DMS 273 (cell line): ENCODE measurements around the gene RIPPLY1.
"Not testable (repeated sequence)": the region's sequence is repeated elsewhere in the genome, so short reads cannot be mapped to it uniquely, and the experiment has no call there.

Source experiments
- DNase-seq: peaks from one replicate; lab custom pipeline; 2025; ENCODE audit not compliant: unreplicated experiment; lab: John Stamatoyannopoulos, UW

The RIPPLY1 gene

GRCh38 chrX:106912864-106913263, 9.7 kb upstream of the RIPPLY1 start:
- no peak for DNase-seq

- no peak for DNase-seq
These were observed 3.2 kb upstream of the RIPPLY1 start for GRCh38 chrX:106906361-106906760.

- DNase-seq: no peak
These were observed 2.0 kb upstream of the RIPPLY1 start for GRCh38 chrX:106905064-106905708.

- peak; percentile 30 for DNase-seq
These were observed 851 bp upstream of the RIPPLY1 start for GRCh38 chrX:106903856-106904528.

- DNase-seq: no peak
These were observed 457 bp downstream of the RIPPLY1 start for GRCh38 chrX:106902684-106903083.

GRCh38 chrX:106901781-106902219, 1.3 kb downstream of the RIPPLY1 start:
- no peak for DNase-seq

- no peak for DNase-seq
These were observed 1.8 kb downstream of the RIPPLY1 start for GRCh38 chrX:106901341-106901740.

GRCh38 chrX:106899841-106900240, 3.3 kb downstream of the RIPPLY1 start:
- DNase-seq: no peak

GRCh38 chrX:106899276-106899675, 3.9 kb downstream of the RIPPLY1 start:
- DNase-seq: no peak

- peak; percentile 76 for DNase-seq
These were observed 4.7 kb downstream of the RIPPLY1 start for GRCh38 chrX:106898462-106898861.

GRCh38 chrX:106897259-106897658, 5.9 kb downstream of the RIPPLY1 start:
- no peak for DNase-seq

GRCh38 chrX:106894978-106895452, 8.1 kb downstream of the RIPPLY1 start:
- DNase-seq: peak; percentile 13

GRCh38 chrX:106894392-106894909, 8.7 kb downstream of the RIPPLY1 start:
- DNase-seq: peak; percentile 85

GRCh38 chrX:106891762-106892460, 11.2 kb downstream of the RIPPLY1 start:
- no peak for DNase-seq

GRCh38 chrX:106889468-106889867, 13.7 kb downstream of the RIPPLY1 start:
- DNase-seq: no peak

GRCh38 chrX:106875151-106875550, 28.0 kb downstream of the RIPPLY1 start:
- DNase-seq: no peak

GRCh38 chrX:106874075-106874474, 29.1 kb downstream of the RIPPLY1 start:
- DNase-seq: peak; percentile 72

- not testable (repeated sequence) for DNase-seq
These were observed 30.3 kb downstream of the RIPPLY1 start for GRCh38 chrX:106872796-106873195.

GRCh38 chrX:106863697-106864096, 39.4 kb downstream of the RIPPLY1 start:
- DNase-seq: no peak

- DNase-seq: peak; percentile 54
These were observed 40.0 kb downstream of the RIPPLY1 start for GRCh38 chrX:106862972-106863688.
